Measurements from ENCODE around the gene CRB2.

Gene CRB2

GRCh38 chr9:123355761-123356431 lies at the start of gene CRB2:
CRB2 (plus strand) TSS chr9:123356197; CDS start chr9:123356261, 64 bp downstream.
- no peak for DNase-seq (ENCODE audit: low spot score)
- TF ChIP-seq CTCF (IDR thresholded peaks at IDR 0.05): no peak
- Histone ChIP-seq H3K4me3 (no peak within 1 kb of the TSS), H3K27ac (no peak within 1 kb of the TSS)

- H3K27ac ChIP-seq: no peak overlapping the region
- TF ChIP-seq CTCF (IDR thresholded peaks at IDR 0.05): no peak
- no peak for DNase-seq (ENCODE audit: low spot score)
- no peak overlapping the region for H3K4me3 ChIP-seq
These were observed 46.4 kb upstream of the CRB2 start for GRCh38 chr9:123309611-123310010.

GRCh38 chr9:123310551-123311249 lies 45.3 kb upstream of the CRB2 start:
- DNase-seq (ENCODE audit: low spot score): no peak
- no peak overlapping the region for H3K27ac ChIP-seq
- TF ChIP-seq CTCF (IDR thresholded peaks at IDR 0.05): no peak
- H3K4me3 ChIP-seq: no peak overlapping the region

GRCh38 chr9:123311250-123311752 lies 44.7 kb upstream of the CRB2 start:
- no peak for DNase-seq (ENCODE audit: low spot score)
- Histone ChIP-seq H3K27ac (no peak overlapping the region), H3K4me3 (no peak overlapping the region)
- TF ChIP-seq CTCF (IDR thresholded peaks at IDR 0.05): no peak

- DNase-seq (ENCODE audit: low spot score): no peak
- TF ChIP-seq CTCF (IDR thresholded peaks at IDR 0.05): no peak
- Histone ChIP-seq H3K4me3 (no peak overlapping the region), H3K27ac (no peak overlapping the region)
These were observed 43.6 kb upstream of the CRB2 start for GRCh38 chr9:123312306-123312877.

- no peak for TF ChIP-seq CTCF (IDR thresholded peaks at IDR 0.05)
- DNase-seq (ENCODE audit: low spot score): no peak
- Histone ChIP-seq H3K27ac (no peak overlapping the region), H3K4me3 (no peak overlapping the region)
These were observed 41.4 kb upstream of the CRB2 start for GRCh38 chr9:123314617-123315016.

All from coronary artery (tissue), 2 donors.